Activated T-cell treated with anti-CD3 and anti-CD28 coated beads, Interleukin-2, amount 50 U/mL, for 4 hours (primary cell): ENCODE results near the gene CDHR2. TPM values are rescaled to one million over a fixed set of nuclear protein-coding genes. Genes with fewer than 3 reads are reported as not detected.
"Not testable (repeated sequence)": the region's sequence is repeated elsewhere in the genome, so short reads cannot be mapped to it uniquely, and the experiment has no call there.

ENCODE experiments used
- ATAC-seq, 2 donors: fragments of 200-7000 bp; cut with Tn5 transposase; one replicate each; pipeline ENCODE4 v1.10.0; 2021
- DNase-seq: peaks from one replicate; pipeline ENCODE4 v3.0.0-alpha.2; 2020
- H3K27me3 Mint-ChIP-seq: one replicate; pipeline ENCODE4 v1.8.0; 2021; ENCODE audit warnings: low read depth, mixed read lengths
- H3K36me3 Mint-ChIP-seq: one replicate; pipeline ENCODE4 v1.8.0; 2022; ENCODE audit warnings: mixed read lengths; ENCODE audit not compliant: insufficient read depth
- H3K4me1 Mint-ChIP-seq: one replicate; pipeline ENCODE4 v1.8.0; 2021; ENCODE audit warnings: low read depth, mixed read lengths
- H3K4me3 Mint-ChIP-seq: one replicate; pipeline ENCODE4 v1.8.0; 2021; ENCODE audit warnings: mild to moderate bottlenecking, moderate library complexity, mixed read lengths
- H3K9me3 Mint-ChIP-seq: one replicate; pipeline ENCODE4 v1.8.0; 2021; ENCODE audit warnings: mixed read lengths
- total RNA-seq, 3 donors: library from RNA; stranded (reverse); gene quantifications; one replicate each; pipeline ENCODE4 v1.2.1, GENCODE V29; 2021

CDHR2 gene
- total RNA-seq, 3 donors from 2014 or later, result 0.29 to 0.43 (median 0.33) TPM

- ATAC-seq (no peak), DNase-seq (peak; percentile 61)
- no peaks in the 10 kb centered on the region for H3K9me3 Mint-ChIP-seq
- H3K4me1 Mint-ChIP-seq, result peaks cover 66% of the 10 kb centered on the region
- H3K27me3 Mint-ChIP-seq, result no peaks in the 10 kb centered on the region
- peak overlapping the region; percentile 83 for H3K4me3 Mint-ChIP-seq
- no peaks in the 10 kb centered on the region for H3K36me3 Mint-ChIP-seq
These were observed 7.6 kb upstream of the CDHR2 start for GRCh38 chr5:176541338-176542134.

DNA sequence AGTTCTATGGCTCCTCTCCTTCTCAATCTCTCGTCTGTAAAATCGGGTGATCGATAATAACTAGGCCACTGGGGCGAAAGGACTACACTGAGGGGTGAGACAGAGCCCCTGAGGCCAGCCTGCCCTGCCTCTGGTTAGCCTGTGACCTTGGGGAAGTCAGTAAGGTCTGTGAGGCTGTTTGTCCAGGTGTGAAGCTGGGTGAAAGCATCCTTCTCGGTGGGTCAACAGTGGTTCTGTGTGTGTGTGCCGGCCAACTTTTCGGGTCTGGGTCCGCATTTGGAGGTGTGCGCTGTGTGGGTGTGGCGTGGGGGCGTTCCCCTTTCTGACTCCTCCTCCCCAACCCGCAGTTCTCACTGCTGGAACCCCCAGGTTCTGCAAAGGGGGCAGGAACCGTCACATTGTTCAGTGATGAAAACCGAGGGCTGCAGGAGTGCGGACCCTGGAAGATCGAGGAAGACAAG lies 7.0 kb upstream of the CDHR2 start:
- DNase-seq (peak; percentile 65), ATAC-seq (no peak)
- Mint-ChIP-seq H3K36me3 (no peaks in the 10 kb centered on the region), H3K9me3 (no peaks in the 10 kb centered on the region), H3K27me3 (no peaks in the 10 kb centered on the region), H3K4me3 (peak overlapping the region; percentile 83), H3K4me1 (peaks cover 66% of the 10 kb centered on the region)

- Mint-ChIP-seq H3K36me3 (no peaks in the 10 kb centered on the region), H3K4me1 (peaks cover 72% of the 10 kb centered on the region), H3K9me3 (no peaks in the 10 kb centered on the region), H3K27me3 (no peaks in the 10 kb centered on the region), H3K4me3 (peak overlapping the region; percentile 83)
- ATAC-seq, result peak; percentile 46 to 53
- DNase-seq, result no peak
These were observed 6.3 kb upstream of the CDHR2 start for GRCh38 chr5:176542596-176543427.

DNA sequence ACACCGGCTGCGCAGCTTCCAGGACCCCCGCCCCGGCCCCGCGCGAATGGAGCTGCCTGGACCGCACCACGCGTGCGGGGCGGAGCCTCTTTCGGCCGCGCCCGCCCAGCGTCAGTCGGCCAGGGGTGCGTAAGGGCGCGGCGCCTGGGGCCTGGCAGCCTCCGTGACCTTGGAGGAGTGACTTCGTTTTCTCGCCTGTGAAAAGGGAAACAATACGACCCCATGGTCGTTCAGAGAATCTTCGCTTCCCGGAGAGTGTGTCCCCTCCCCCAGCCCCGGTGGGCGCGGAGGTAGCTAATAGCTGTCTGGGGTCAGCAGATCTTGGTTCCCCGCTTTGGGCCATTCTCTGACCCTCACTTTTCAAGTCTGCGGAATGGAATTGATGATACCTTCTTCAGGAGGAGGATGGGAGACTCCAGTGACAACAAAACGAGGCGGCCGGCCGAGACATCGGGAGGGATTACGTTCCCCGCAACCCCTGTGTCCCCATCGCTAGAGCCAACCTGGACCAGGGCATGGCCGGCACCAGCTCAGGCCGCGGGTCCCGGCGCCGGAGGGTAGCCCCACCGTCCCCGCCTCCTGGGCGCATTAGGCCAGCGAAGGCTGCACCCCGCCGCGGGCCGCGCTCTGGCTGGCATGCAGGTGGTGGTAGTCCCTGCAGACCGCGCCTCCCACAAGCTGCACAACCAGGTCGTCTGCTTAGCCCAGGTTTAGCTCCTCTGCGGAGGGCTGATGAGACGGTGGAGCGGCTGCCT lies 5.5 kb upstream of the CDHR2 start:
- peak; percentile 58 for DNase-seq
- ATAC-seq, result peak; percentile 86 to 88
- Mint-ChIP-seq H3K36me3 (no peaks in the 10 kb centered on the region), H3K9me3 (no peaks in the 10 kb centered on the region), H3K27me3 (no peaks in the 10 kb centered on the region), H3K4me3 (peak overlapping the region; percentile 90), H3K4me1 (peaks cover 69% of the 10 kb centered on the region)

GRCh38 chr5:176545388-176545736 lies 3.8 kb upstream of the CDHR2 start:
- Mint-ChIP-seq H3K4me3 (peak overlapping the region; percentile 90), H3K4me1 (peaks cover 58% of the 10 kb centered on the region), H3K36me3 (no peaks in the 10 kb centered on the region), H3K9me3 (no peaks in the 10 kb centered on the region), H3K27me3 (no peaks in the 10 kb centered on the region)
- ATAC-seq (no peak), DNase-seq (no peak)

DNA sequence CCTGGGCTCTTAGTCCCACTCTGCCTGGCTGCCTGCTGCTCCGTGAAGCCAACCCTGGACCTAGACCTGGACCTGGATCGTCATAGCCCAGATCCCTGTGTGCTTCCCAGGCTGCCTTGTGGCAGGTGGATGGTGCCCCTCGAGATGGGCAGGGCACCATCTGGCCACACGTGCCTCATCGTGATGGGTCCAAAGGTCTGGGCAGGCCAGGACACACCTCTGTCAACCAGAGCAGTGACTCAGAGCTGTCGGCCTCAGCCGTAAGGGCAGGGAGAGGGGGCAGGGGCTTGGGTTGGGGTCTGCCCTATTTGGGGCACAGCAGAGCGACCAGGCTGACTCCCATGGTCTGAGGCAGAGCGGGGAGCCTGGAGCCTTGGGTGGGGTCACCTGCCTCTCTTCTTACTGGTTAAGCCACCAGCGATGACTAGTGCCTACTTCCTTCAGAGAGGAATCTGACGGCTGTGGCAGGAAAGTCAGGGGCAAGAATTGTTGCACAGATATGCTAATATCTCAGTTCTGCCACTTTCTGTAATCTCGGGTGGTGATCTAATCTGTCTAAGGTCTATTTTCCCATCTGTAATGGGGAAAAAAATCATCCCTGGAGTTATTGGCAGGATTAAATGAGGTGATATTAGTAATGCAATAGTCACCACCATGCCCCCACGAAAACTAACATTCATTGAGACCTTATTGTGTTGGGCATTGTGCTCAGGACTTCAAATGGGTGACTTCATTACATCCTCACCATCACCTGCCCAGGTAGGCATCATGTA lies 3.2 kb upstream of the CDHR2 start:
- Mint-ChIP-seq H3K27me3 (no peaks in the 10 kb centered on the region), H3K9me3 (no peaks in the 10 kb centered on the region), H3K36me3 (no peaks in the 10 kb centered on the region), H3K4me1 (peaks cover 57% of the 10 kb centered on the region), H3K4me3 (no peak overlapping the region)
- DNase-seq (no peak), ATAC-seq (no peak)

- ATAC-seq, result peak in 1 of 2 donors; percentile 23
- DNase-seq, result no peak
- H3K4me1 Mint-ChIP-seq, result peaks cover 50% of the 10 kb centered on the region
- no peaks in the 10 kb centered on the region for H3K36me3 Mint-ChIP-seq
- no peaks in the 10 kb centered on the region for H3K9me3 Mint-ChIP-seq
- no peaks in the 10 kb centered on the region for H3K27me3 Mint-ChIP-seq
- no peak overlapping the region for H3K4me3 Mint-ChIP-seq
These were observed 1.3 kb upstream of the CDHR2 start for GRCh38 chr5:176547802-176548201.

DNA sequence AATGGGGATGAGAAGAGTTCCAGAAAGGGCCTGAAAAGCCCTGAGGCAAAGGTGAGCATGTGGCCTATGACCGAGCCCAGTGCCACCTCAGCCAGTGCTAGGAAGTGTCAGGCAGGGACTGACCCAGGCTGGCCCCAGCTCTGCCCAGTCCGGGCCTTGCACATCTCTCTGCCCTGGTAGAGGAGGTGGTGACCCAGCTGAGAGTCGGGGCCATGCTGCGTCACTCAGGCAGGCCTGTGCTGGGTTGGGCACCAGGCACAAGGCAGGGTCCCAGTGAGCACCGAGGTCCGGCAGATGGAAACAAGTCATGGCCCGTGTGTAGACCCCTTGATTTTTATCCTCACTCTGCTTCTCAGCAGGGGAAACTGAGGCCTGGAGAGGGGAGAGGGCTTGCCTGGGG lies 729 bp downstream of the CDHR2 start:
- no peak for ATAC-seq
- H3K36me3 Mint-ChIP-seq, result no peaks in the 10 kb centered on the region
- H3K4me3 Mint-ChIP-seq, result no peak overlapping the region
- H3K27me3 Mint-ChIP-seq, result no peaks in the 10 kb centered on the region
- no peaks in the 10 kb centered on the region for H3K9me3 Mint-ChIP-seq
- DNase-seq, result no peak
- peaks cover 59% of the 10 kb centered on the region for H3K4me1 Mint-ChIP-seq

DNA sequence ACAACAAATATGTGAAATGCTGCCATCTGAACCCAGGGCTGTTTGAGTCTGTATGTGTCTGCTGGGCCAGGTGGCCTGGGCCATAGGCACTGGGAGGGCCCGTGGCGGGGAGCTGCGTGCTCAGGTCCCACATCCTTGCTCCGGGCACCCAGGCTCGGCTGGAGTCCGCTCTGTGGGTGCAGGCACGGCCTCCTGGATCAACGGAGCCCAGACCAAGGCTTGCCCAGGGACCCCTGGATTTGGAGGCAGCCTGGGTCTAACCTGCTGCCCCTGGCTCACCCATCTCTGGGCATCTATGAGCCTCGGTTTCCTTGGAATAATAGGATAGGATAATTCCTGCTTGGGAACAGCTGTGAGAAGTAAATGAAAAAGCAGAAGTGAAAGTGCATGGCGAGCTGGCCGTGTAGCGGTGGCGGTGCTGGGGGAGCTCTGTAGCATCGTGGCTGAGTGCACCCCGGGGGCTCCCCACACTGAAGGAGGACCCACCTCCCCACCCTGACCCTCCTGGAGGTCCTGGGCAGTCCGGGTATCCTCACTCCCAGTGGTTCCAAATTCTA lies 1.2 kb downstream of the CDHR2 start:
- Mint-ChIP-seq H3K27me3 (no peaks in the 10 kb centered on the region), H3K36me3 (no peaks in the 10 kb centered on the region), H3K4me3 (peak overlapping the region; percentile 31), H3K4me1 (peaks cover 59% of the 10 kb centered on the region), H3K9me3 (no peaks in the 10 kb centered on the region)
- no peak for ATAC-seq
- DNase-seq, result no peak

DNA sequence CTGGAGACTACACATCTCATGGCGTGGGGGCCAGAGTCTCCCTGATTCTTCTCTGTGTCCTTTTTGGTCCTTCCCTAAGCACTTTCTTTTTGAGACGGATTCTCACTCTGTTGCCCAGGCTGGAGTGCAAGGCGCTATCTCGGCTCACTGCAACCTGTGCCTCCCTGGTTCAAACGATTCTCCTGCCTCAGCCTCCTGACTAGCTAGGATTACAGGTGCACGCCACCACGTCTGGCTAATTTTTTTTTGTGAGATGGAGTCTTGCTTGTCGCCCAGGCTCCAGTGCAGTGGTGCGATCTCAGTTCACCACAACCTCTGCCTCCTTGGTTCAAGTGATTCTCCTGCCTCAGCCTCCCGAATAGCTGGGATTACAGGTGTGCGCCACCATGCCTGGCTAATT lies 1.8 kb downstream of the CDHR2 start:
- Mint-ChIP-seq H3K4me1 (peaks cover 60% of the 10 kb centered on the region), H3K4me3 (peak overlapping the region; percentile 54)
- H3K9me3 Mint-ChIP-seq, ATAC-seq, H3K27me3 Mint-ChIP-seq, H3K36me3 Mint-ChIP-seq, DNase-seq: not testable (repeated sequence)

DNA sequence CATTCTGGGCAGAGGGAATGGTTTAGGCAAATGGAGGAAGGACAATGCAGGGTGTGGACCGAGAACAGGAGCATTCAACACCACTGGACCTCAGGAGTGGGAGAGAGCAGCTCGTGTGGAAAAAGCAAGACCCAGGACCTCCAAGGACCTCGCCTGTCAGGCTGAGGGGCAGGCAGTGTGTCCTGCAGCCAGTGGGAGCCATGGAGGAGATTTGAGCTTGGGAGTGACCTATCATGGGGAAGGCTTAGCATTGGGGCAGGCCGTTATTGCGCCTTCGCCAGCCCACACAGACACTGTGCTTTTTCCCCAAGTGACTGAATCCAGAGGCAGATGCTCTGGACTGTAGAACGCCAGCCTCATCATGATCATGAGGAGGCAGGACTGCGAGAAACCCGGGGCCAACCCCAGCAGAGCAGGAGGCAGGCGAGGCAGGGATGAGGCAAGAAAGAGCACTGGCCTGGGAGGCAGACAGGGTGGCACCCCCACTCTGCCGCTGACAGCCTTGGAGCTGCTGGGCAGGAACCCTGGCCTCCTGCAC lies 3.3 kb downstream of the CDHR2 start:
- DNase-seq (no peak), ATAC-seq (no peak)
- peaks cover 60% of the 10 kb centered on the region for H3K4me1 Mint-ChIP-seq
- H3K36me3 Mint-ChIP-seq, result no peaks in the 10 kb centered on the region
- no peak overlapping the region for H3K4me3 Mint-ChIP-seq
- no peaks in the 10 kb centered on the region for H3K27me3 Mint-ChIP-seq
- no peaks in the 10 kb centered on the region for H3K9me3 Mint-ChIP-seq

GRCh38 chr5:176553260-176554085 lies 4.3 kb downstream of the CDHR2 start:
- Mint-ChIP-seq H3K36me3 (no peaks in the 10 kb centered on the region), H3K9me3 (no peaks in the 10 kb centered on the region), H3K4me3 (no peak overlapping the region), H3K4me1 (peaks cover 51% of the 10 kb centered on the region), H3K27me3 (no peaks in the 10 kb centered on the region)
- peak; percentile 41 to 45 for ATAC-seq
- no peak for DNase-seq

GRCh38 chr5:176557846-176558245 lies 8.7 kb downstream of the CDHR2 start:
- H3K4me3 Mint-ChIP-seq, result no peak overlapping the region
- no peak for ATAC-seq
- peaks cover 61% of the 10 kb centered on the region for H3K4me1 Mint-ChIP-seq

More at GRCh38 chr5:176557846-176558245, 8.7 kb downstream of the CDHR2 start:
- no peaks in the 10 kb centered on the region for H3K9me3 Mint-ChIP-seq
- no peaks in the 10 kb centered on the region for H3K36me3 Mint-ChIP-seq
- H3K27me3 Mint-ChIP-seq, result peaks cover 3% of the 10 kb centered on the region
- no peak for DNase-seq
